ENCODE measurements around the gene HS6ST3.

- no peak for TF ChIP-seq CTCF (conservative IDR thresholded peaks at IDR 0.05 in 1 of 2, IDR thresholded peaks at IDR 0.05 in 1 of 2; ENCODE audit: extremely low read depth in 1 of 2, insufficient read depth in 1 of 2, low read depth in 1 of 2, low read length in 2 of 2)
- TF ChIP-seq EZH2 (IDR thresholded peaks at IDR 0.05; ENCODE audit: borderline replicate concordance, low read length) = no peak
Observed at GRCh38 chr13:96621634-96622183, 531.8 kb downstream of the HS6ST3 start.
